ENCODE results near the gene NEUROD2. TPM values are rescaled to one million over a fixed set of nuclear protein-coding genes. Genes with fewer than 3 reads are reported as not detected.

The NEUROD2 gene
- total and polyA plus RNA-seq, 2 of the 13 experiments (the other 11 are each of a cell fraction or from before 2014, with no cell fraction given), result not detected

GRCh38 chr17:39650121-39650579 lies 42.4 kb upstream of the NEUROD2 start (continued):
- TF ChIP-seq ZFP37 (CRISPR knock-in tag; IDR thresholded peaks at IDR 0.05; ENCODE audit: borderline replicate concordance), result no peak
- TF ChIP-seq ZNF281 (CRISPR knock-in tag; IDR thresholded peaks at IDR 0.05; ENCODE audit: borderline replicate concordance), result no peak
- no peak for TF ChIP-seq TOPORS (CRISPR knock-in tag; IDR thresholded peaks at IDR 0.05)
- TF ChIP-seq THRA (CRISPR knock-in tag; IDR thresholded peaks at IDR 0.05; ENCODE audit: borderline replicate concordance), result no peak
- no peak for TF ChIP-seq SAP130 (CRISPR knock-in tag; IDR thresholded peaks at IDR 0.05; ENCODE audit: low read depth)
- no peak for TF ChIP-seq XRCC5 (optimal IDR thresholded peaks at IDR 0.05; ENCODE audit: low read length)
- TF ChIP-seq ZMAT5 (CRISPR knock-in tag; IDR thresholded peaks at IDR 0.05; ENCODE audit: borderline replicate concordance, low read depth), result no peak
- TF ChIP-seq ZNF484 (CRISPR knock-in tag; IDR thresholded peaks at IDR 0.05; ENCODE audit: borderline replicate concordance, low read depth), result no peak

Measured in HepG2 (cell line).